T-helper 2 cell treated with Interferon-gamma antibody and Interleukin-4, amounts not matched to agents 100 ng/mL and 5 ng/mL, for 36 hours (primary cell): ENCODE measurements around the gene OXSM. TPM values are rescaled to one million over a fixed set of nuclear protein-coding genes. Genes with fewer than 3 reads are reported as not detected.

Experiments used
- intact Hi-C: fragments of 100-400 bp; cut with micrococcal nuclease; formaldehyde crosslinking; loops from one replicate; pipeline ENCODE4 v1.15.1; 2023
- total RNA-seq: library from RNA; stranded (reverse); gene quantifications from 2 replicates; pipeline ENCODE4 v1.2.3, GENCODE V29; 2022

OXSM gene
- total RNA-seq, 1 donor from 2014 or later: 12.2 TPM

DNA sequence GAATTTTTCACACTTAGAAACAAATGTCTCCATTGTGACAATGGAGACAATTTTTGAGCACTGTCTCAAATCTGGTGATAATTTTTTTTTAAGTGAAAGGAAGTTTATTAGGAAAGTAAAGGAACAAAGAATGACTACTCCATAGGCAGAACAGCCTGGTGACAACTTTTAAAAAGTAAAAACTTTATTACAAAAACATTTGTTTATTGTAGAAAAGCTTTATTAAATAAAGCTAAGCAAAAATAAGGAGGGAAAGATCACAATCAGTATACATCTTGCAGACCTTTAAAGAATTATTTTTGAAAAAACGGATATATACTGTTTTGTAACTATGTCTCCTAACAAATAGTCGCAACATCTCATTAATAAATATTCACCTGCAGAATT is 688 bp upstream of the OXSM start:
- intact Hi-C loops: loop anchor here (10.0 kb wide), 1 partner anchor 1844 kb away; the partner anchor contains the start of gene NR1D2

DNA sequence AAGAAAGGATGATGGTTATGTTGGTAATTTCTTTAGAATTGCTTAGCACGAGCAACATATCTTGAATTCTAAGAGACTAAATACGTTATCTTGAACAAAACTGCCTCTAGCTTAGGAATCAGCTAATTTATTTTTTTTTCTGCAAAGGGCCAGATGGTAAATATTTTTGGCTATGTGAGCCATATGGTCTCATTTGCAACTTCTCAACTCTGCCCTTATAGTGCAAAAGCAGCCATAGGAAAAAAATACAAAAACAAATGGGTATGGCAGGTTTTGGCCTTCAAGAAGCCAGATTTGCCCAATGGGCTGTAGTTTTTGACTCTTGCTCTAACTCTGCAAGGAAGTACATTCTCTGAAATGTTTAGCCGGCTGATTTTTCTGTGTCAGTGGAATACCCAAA is 11.9 kb downstream of the OXSM start:
- intact Hi-C loops: no loop called here

DNA sequence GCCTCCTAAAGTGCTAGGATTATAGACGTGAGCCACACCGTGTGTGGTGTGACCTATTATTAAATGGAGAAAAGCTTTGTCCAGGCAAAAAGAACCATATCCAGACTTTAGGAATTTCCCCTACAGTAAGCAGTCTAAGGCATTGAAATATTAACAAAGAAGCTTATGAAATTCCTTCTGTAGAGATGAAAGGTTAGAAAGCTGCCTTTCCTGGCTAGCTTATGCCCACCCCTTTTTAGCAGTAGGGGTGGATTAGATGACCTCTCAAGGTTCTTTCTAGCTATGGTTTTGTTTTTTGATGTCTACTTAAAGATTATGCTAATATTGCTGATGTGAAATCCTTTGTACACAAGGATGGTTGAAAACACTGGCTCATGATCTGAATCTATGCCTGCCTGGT is 13.9 kb downstream of the OXSM start:
- intact Hi-C loops: no loop called here

DNA sequence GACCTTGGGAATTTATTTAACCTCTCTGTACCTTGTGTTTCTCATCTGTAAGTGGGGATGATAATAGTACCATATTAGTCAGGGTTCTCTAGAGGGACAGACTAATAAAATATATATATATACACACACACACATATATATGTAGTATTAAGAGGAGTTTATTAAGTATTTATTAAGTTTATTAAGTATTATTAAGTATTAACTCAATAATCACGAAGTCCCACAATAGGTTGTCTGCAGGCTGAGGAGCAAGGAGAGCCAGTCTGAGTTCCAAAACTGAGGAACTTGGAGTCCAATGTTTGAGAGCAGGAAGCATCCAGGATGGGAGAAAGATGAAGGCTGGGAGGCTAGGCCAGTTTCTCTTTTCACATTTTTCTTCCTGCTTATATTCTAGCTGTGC is 14.8 kb downstream of the OXSM start:
- intact Hi-C loops: no loop called here

DNA sequence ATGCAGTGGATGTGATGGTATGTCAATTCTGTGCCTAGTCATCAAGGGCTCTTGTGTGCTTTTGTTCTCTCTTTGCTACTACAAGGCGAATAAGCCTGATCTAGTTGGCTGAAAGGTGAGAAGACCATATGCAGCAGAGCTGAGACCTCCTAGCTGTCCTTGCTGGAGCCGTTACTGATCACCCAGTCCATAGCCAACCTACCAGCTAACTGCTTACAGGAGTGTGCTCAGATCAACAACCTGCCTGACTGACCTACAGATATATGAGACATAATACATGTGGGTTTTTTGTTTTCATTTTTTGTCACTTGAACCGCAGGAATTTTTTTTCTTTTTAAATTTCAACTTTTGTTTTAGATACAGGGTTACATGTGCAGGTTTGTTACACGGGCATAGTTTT is 22.8 kb downstream of the OXSM start:
- intact Hi-C loops: no loop called here

DNA sequence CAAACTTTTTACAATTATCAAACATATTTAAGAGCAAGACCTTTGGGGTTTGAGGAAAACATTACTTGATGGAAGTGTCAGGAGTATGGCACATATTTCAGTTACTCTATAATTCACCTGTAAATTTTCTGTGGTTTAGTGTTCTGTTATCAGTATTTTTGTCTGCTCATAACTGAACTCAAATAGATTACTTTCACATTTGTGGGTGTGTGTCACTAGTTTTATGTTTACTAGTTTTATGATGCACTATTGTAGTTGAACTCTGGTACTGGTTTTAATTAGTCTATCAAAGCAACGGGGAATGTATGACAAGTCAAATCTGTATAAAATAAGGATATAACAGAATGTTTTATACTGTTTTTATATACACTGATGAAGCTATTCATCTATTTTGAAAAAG is 27.2 kb downstream of the OXSM start:
- intact Hi-C loops: no loop called here

DNA sequence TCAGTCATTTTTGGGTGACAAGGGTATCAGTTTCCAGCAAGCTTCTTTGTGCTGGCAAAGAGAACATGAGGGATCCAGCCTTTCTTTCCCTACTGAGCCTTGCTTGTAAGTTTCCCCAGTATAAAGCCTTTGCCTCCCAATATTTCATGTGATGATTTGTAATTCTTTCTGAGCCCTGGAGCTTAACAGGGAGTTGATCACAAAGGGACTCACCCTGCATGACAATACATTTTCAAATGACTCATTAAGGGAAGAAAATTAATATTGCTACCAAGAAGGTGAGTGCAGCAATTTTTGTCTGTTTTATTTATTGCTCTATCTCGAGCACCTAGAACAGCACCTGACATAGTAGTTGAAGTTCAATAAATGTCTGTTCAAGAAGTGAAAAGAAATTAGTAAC is 27.7 kb downstream of the OXSM start:
- intact Hi-C loops: no loop called here

DNA sequence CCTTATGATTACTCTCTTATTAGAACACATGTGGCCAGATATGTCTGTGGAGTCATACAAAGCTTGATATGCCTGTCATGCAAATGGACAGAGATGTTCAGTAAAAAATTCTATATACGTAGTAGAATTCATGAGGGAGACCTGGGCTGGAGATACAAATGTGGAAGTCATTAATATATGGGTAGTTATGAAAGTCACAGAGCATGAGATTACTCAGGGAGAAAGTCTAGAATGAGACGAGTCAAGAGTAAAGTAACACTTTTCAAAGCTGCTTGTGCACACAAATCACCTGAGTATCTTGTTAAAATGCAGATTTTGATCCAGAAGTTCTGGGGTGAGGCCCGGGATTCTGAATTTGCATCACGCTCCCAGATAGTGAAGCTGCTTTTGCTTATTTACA is 28.4 kb downstream of the OXSM start:
- intact Hi-C loops: no loop called here

DNA sequence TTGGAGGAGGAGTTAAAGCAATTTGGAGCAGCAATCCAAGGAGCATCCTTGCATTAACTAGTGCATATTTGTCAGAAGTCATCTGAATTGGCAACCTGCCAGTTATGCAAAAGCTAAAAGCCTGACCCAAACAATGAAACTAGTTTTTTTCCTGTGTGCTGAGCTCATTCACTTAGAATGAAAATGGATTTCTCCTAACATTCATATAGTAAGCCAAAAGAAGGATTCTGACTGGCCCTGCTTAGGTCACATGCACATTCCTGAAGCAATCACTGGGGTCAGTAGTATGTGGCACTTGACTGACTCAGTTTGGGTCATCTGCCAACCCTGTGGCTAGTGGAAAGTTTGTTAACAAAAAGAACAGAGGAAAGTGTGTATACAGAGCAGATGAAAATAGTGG is 30.5 kb downstream of the OXSM start:
- intact Hi-C loops: no loop called here

DNA sequence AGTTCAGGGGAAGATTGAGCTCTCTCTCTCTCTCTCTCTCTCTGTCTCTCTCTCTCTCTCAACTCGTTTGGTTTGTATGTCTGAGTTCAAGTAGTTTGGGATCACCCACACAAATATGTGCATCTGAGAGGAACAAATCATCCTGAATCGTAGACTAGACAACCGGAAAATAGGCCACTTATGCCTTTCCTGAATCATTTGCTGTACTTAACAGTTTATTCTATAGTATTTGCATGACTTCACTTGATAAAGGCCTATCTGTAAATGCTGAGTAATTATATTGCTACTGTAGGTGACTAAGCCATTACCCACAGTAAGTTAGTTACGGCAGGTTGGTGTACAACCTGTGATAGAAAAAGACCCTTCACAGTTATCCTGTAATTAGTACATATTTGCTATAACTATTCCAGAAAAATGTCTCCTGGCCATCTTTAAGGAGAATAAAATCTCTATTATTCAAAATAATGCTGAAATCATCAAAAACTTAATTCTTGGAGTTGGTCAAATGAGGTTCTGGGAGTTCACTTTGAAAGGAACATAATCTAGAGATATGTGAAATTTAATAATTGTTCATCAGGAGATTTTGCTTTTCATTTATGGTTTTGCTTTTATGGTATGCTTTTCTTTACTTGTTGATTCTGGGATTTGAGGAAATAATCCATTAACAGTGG is 31.1 kb downstream of the OXSM start:
- intact Hi-C loops: no loop called here

DNA sequence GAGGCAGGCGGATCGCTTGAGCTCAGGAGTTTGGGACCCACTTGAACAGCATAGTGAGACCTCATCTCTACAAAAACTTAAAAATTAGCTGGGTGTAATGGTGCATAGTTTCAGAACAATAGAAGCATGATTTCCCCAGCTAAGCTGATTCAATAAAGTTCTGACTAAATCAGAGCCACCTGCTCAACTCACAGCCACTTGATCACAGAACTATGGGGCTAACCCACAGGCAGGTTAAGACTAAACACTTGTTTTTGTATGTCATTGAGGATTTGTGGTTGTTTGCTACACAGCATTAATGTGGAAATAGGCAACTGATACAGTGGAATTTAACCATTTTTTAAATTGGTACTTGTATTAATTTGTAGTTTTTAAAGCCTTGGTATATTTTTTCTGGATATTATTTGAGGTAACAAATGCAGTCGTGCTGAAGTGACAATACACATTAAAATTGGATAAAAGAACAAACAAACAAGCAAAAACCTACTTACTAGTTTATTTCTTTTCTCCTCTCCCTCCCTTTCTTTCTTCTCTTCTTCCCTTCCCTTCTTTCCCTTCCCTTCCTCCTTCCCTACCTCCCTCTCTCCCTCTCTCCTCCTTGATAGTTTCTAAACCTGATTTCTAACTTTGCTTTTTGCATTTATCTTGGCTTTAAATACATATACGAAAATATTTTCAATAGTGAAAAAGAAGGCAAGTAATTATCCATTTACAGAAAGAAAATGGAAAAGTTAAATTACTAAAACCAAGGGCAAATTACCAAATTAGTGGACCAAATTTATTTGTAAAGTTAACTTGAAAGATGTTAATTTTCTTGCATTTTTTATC is 32.1 kb downstream of the OXSM start:
- intact Hi-C loops: no loop called here

DNA sequence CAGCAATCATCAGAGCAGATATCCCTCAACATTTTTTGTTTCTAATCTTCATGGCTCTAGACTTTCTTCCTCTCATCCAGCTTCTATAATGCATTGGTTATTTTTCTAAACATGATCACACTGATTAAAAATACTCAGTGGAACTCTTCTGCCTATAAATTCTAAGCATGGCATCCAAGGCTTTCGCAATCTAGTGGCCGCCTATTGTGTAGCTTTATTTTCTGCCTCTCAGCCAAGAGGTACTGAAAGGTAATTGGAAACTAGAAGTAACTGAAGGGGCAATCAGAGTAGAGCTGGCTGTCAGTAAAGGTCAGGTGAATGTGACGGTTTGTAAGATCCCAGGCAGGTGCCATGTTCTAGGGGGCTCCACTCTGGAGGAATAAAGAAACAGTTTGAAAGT is 33.4 kb downstream of the OXSM start:
- intact Hi-C loops: no loop called here

DNA sequence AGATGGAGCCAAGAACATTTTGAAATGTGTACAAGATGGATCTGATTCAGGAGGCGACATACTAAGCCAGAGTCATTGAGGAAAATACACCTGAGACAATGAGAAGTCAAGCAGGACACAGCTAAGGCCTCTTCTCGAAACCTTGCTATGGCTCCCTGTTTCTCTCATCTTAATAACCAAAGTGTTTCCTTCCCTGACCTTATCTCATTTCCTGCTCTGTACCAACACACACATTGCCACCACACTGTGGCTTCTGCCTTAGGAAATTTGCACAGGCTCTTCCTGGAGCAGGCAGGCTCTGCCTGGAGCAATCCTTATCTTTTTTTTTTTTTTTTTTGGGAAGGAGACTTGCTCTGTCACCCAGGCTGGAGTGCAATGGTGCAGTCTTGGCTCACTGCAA is 36.6 kb downstream of the OXSM start:
- intact Hi-C loops: no loop called here

DNA sequence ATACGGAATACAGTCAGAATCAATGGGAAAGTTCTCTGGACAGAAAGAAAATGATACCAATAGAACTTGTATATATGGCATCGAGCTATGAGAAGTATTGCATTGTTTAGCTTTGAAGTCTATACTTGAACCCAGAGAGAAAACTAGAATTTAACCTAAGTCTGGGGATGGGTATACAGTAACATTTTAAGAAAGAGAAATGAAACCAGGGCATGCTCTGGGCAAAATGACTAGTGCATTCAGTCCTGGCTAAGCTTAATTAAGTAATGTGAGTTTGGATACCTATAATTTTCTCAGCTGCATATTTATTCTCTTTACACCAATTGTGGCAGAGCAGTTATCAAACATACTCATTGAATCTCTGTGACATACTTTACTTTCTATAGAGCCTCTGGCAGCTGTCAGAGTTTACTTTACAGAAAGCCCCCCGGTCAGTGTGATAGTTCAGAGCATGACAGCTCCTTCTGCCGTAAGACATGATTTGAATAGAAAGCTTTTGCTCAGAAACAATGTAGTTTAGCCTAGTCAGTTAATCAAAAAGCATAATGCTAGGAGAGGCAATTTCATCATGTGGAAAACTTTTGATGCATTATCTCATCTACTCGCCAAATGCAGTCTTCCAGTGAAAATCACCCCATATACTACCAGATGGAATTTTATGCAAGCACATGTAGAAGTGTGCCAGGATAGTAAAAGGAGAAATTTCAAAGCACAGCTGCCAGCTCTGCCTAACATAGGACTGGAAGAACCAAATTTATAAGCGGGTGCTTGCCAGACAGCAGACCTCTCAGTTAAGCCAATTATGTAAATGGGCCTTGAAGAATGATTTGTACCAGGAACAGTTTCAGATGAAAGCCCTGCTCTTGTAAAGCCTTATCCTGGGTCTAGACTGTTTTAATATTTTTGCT is 40.7 kb downstream of the OXSM start:
- intact Hi-C loops: no loop called here

DNA sequence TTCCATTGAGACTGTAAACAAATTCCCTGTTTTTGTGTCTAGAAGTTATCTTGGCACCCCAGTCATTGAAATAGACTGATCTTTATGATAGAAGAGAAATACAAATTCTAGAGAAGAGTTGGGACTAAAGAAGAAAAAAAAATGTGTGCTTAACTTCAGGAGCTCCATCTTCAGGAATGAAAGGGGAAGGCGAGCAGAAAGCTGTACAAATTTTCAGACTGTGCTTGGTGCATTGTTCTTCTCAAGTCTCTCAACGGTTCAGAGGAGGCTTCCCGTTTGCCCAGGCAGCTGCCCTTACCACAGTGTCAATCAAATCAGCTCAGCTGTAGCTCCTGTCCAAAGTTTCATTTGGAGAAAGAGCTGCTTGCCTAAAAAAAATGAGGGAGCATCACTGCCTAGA is 41.7 kb downstream of the OXSM start:
- intact Hi-C loops: no loop called here

DNA sequence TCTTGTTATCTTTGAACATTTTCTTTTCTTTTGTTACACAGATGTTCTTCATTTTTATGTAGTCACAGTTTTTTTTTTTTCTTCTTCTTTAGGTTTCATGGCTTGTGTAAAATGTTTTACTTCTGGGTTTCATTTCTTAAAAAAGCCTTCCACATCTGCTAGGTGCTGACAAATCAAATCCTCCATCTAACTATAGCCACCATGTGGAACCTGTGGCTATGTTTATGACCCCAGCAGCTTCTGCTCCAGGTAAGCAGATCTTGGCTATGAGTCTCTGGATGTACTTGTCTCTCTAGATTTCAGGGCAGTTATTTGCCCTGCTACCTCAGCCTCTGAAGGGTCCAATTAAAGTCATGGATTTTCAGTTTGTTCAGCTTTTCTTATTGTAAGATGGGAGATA is 44.5 kb downstream of the OXSM start:
- intact Hi-C loops: no loop called here

DNA sequence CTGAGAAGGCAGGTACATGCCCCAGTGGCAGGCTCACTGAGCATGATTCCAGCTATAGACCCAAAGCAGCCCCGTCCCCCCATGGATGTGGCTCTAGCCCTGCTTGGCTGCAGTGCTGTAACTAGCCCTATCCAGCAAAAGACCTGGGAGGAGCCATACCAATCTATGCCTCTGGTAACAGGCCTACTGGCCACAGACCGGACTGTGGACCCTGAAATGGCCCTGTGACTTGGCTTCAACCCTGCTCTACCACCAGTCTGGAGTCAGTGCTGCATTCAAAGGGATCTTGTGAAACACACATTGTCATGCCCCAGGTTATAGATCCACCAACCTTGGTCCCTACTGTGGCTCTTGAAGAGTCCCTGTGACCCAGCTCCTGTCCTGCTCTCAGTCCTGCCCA is 46.7 kb downstream of the OXSM start:
- intact Hi-C loops: no loop called here

DNA sequence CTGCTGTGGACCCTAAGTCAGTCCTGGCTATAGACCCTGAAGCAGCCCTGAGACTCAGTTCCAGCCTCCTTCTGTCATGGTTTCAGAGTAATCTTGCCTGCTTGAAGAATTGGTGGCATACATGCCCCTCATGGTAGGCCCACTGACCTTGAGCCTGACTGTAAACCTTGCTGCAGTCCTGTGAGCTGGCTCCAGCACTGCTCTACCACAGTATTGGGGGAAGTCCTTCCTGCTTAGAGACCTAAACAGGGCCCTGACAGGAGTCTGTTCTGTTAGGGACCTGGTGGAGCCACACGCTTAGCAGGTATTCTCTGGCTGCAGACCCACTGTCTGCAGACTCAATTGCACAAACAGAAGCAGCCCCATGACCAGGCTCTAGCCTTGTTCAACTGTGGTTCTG is 47.1 kb downstream of the OXSM start:
- intact Hi-C loops: no loop called here

DNA sequence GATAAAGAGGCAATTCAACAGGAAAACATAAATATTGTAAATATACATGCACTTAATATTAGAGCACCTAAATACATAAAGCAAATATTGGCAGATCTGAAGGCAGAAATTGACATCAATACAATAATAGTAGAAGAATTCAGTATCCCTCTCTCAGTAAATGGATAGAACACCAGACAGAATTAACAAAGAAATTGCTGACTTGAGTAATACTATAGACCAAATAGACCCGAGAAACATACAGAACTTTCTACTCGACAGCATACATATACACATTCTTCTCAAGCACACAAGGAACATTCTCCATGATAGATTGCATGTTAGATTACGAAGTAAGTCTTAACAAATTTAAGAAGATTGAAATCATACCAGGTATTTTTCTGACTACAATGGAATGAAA is 50.2 kb downstream of the OXSM start:
- intact Hi-C loops: no loop called here

DNA sequence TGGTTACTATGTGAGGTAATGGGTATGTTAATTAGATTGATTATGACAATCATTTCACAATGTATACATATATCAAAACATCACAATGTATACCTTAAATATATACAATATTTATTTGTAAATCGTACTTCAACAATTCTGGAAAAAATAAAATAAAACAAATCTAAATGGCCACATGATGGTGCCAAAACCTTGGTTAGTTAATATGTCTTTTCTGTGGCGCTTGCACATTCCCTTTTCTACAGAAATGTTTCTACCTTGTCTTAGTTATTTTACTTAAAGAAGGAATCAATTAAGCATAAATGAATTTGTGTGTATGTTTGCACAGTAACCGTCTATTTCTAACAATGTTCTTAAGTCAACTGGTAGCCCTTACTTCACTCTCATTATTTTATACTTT is 53.4 kb downstream of the OXSM start:
- intact Hi-C loops: no loop called here
